Epidermal melanocyte (primary cell): ENCODE measurements around the gene RFXAP.

Experiments used
- DNase-seq: peaks from one replicate; pipeline ENCODE4 v3.0.0; 2011; ENCODE audit warnings: low spot score; ENCODE audit not compliant: insufficient read length

Gene RFXAP

DNA sequence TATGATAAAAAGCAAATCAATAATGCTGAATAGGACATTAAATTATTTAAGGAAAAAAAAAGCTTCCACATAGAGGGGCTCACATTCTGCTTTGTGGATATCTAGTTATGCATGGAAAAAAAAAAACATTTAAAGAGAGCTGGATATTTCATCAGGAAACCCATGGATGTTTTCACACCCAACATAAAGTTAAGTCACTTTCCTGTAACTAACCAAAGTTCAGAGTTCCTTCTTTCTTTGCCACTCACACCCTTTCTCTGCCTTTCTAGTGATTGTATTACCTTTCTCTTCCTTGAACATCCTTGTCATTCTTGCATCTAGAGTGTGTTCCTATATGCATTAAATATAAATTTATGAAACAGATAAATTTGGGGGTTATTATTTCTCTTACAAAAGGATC, 47.2 kb downstream of the RFXAP start:
- DNase-seq: no peak

GRCh38 chr13:36870050-36870692, 51.1 kb downstream of the RFXAP start:
- DNase-seq: no peak

DNA sequence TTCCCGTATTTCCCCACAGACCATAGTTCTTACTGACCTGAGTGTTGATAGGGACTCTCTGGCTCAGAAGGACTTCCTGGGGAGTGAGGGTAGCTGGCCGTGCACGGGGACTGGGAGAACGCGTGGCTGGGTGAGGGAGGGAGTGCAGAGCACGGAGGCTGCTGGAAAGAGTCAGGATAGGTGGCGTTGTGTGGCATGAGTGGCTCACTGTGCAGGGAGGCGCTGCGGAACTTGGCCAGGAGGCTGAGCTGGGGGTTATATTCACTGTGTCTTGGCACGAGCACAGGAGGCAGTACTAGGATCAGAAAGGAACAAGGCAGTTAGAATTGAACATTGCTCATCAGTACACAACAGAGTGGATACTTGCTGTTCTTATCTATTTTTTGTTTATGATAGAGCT, 53.6 kb downstream of the RFXAP start:
- DNase-seq: no peak

- no peak for DNase-seq
Measured at GRCh38 chr13:36875431-36875830, 56.4 kb downstream of the RFXAP start.

GRCh38 chr13:36875961-36876360, 56.9 kb downstream of the RFXAP start:
- DNase-seq: no peak
